Memory B cell (primary cell): ENCODE measurements around the gene PCGF1.
A peak's percentile ranks its signal among the peaks of the same experiment; 100 is the strongest.
"Not testable (repeated sequence)": the region's sequence is repeated elsewhere in the genome, so short reads cannot be mapped to it uniquely, and the experiment has no call there.

ENCODE experiments used
- ATAC-seq: fragments of 150-1000 bp; cut with Tn5 transposase; 2 replicates; pipeline ENCODE4 v1.10.0; 2021; ENCODE audit warnings: low read depth, mild to moderate bottlenecking, moderate library complexity
- DNase-seq, 2 donors: peaks; one replicate each; pipeline ENCODE4 v3.0.0; 2022; ENCODE audit warnings: low spot score in 2 of 2
- H3K27ac Mint-ChIP-seq: one replicate; pipeline ENCODE4 v1.8.0; 2022; ENCODE audit warnings: mild to moderate bottlenecking, moderate library complexity, mixed read lengths
- H3K27me3 Mint-ChIP-seq: one replicate; pipeline ENCODE4 v1.8.0; 2022; ENCODE audit warnings: mixed read lengths
- H3K36me3 Mint-ChIP-seq: one replicate; pipeline ENCODE4 v1.8.0; 2022; ENCODE audit warnings: mild to moderate bottlenecking, mixed read lengths
- H3K4me1 Mint-ChIP-seq: one replicate; pipeline ENCODE4 v1.8.0; 2022; ENCODE audit warnings: mixed read lengths
- H3K4me3 Mint-ChIP-seq: one replicate; pipeline ENCODE4 v1.8.0; 2022; ENCODE audit warnings: mild to moderate bottlenecking, moderate library complexity, mixed read lengths
- H3K9me3 Mint-ChIP-seq: one replicate; pipeline ENCODE4 v1.8.0; 2022; ENCODE audit warnings: mixed read lengths

Gene PCGF1

DNA sequence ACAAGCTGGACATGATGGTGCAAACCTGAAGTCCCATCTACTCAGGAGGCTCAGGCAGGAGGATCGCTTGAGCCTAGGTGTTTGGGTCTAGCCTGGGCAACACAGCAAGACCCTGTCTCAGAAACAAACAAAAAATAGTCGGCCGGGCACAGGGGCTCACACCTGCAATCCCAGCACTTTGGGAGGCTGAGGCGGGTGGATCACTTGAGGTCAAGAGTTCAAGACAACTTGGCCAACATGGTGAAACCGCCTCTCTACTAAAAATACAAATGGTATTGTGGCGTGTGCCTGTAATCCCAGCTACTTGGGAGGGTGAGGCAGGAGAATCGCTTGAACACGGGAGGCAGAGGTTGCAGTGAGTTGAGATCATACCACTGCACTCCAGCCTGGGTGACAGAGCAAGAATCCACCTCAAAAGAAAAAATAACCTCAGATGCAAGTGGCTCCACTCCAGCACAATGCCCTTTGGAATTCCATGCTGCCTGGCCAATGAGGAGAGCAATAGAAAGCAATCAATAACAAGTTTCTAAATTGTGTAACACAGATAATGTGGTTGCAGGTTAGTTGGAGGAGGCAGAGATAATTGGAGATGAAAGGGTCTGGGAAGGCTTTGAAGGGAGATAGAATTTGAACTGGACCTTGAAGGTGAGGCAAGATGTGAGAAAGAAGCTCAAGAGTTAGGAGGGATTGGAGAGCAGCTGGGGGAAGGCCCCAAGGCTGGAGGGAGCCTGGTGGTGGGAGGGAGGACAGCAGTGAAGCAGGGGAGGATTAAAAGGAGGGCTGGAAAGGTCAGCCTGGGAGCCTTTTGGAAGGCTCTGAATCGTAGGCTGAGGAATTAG lies 18.6 kb downstream of the PCGF1 start:
- peaks cover 8% of the 10 kb centered on the region for H3K4me1 Mint-ChIP-seq
- H3K9me3 Mint-ChIP-seq, result no peaks in the 10 kb centered on the region
- no peak overlapping the region for H3K4me3 Mint-ChIP-seq
- no peak for ATAC-seq
- peaks cover 40% of the 10 kb centered on the region for H3K36me3 Mint-ChIP-seq
- no peaks in the 10 kb centered on the region for H3K27me3 Mint-ChIP-seq
- no peak for DNase-seq
- no peak overlapping the region for H3K27ac Mint-ChIP-seq

GRCh38 chr2:74486141-74486540 lies 21.4 kb downstream of the PCGF1 start:
- Mint-ChIP-seq H3K27ac (no peak overlapping the region), H3K4me3 (no peak overlapping the region), H3K27me3 (no peaks in the 10 kb centered on the region), H3K4me1 (peaks cover 14% of the 10 kb centered on the region), H3K36me3 (peaks cover 22% of the 10 kb centered on the region), H3K9me3 (no peaks in the 10 kb centered on the region)
- ATAC-seq (no peak), DNase-seq (no peak)

- DNase-seq, ATAC-seq, H3K9me3 Mint-ChIP-seq, H3K27me3 Mint-ChIP-seq: not testable (repeated sequence)
- Mint-ChIP-seq H3K36me3 (peaks cover 11% of the 10 kb centered on the region), H3K4me3 (peak overlapping the region; percentile 99), H3K27ac (peak overlapping the region; percentile 92), H3K4me1 (peaks cover 18% of the 10 kb centered on the region)
Measured at GRCh38 chr2:74483675-74484164, 23.8 kb downstream of the PCGF1 start.

GRCh38 chr2:74482801-74483674 lies 24.5 kb downstream of the PCGF1 start, which contains the start of the genes CCDC142 and TTC31:
TSS of gene CCDC142 (minus strand) at chr2:74482998. CDS start at chr2:74482837, 161 bp downstream.
TSS of gene TTC31 (plus strand) at chr2:74483081. CDS start at chr2:74483096, 15 bp downstream.
- Mint-ChIP-seq H3K4me3 (peak within 1 kb of the TSS; percentile 99), H3K27me3 (no peaks in the 10 kb centered on the region), H3K4me1 (peaks cover 18% of the 10 kb centered on the region), H3K9me3 (no peaks in the 10 kb centered on the region), H3K27ac (peak within 1 kb of the TSS; percentile 92), H3K36me3 (peaks cover 11% of the 10 kb centered on the region)
- peak; percentile 90 to 91 for DNase-seq
- peak; percentile 93 for ATAC-seq

GRCh38 chr2:74481961-74482800 lies 25.3 kb downstream of the PCGF1 start:
- Mint-ChIP-seq H3K9me3 (no peaks in the 10 kb centered on the region), H3K4me1 (peaks cover 21% of the 10 kb centered on the region), H3K36me3 (peaks cover 15% of the 10 kb centered on the region), H3K4me3 (peak overlapping the region; percentile 99), H3K27ac (peak overlapping the region; percentile 92), H3K27me3 (no peaks in the 10 kb centered on the region)
- DNase-seq, result peak in 1 of 2 donors; percentile 13
- peak; percentile 43 for ATAC-seq

DNA sequence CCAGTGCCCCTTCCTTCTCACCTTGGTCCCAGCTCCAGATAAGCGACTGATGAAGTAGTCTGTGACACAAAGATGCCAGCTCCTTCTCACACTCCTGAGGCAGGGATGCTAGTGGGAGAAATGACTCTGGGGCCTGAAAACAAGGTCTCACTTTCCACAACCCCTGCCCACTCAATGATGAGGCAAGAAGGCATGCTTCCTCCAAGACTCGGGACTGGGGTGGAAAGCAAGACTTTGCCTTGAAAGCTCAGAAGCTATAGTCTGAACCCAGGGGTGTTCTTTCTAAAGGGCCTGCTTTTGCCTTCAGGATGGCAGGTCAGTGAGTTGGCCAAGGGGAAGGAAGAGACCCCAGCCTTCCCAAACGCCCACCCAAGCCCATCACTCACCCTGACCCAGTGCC lies 26.1 kb downstream of the PCGF1 start:
- H3K36me3 Mint-ChIP-seq, result peaks cover 12% of the 10 kb centered on the region
- ATAC-seq, result no peak
- no peaks in the 10 kb centered on the region for H3K9me3 Mint-ChIP-seq
- peak overlapping the region; percentile 99 for H3K4me3 Mint-ChIP-seq
- no peak overlapping the region for H3K27ac Mint-ChIP-seq
- H3K4me1 Mint-ChIP-seq, result peaks cover 18% of the 10 kb centered on the region
- no peaks in the 10 kb centered on the region for H3K27me3 Mint-ChIP-seq
- DNase-seq, result no peak

GRCh38 chr2:74474899-74475298 lies 32.6 kb downstream of the PCGF1 start:
- H3K4me3 Mint-ChIP-seq, result no peak overlapping the region

DNA sequence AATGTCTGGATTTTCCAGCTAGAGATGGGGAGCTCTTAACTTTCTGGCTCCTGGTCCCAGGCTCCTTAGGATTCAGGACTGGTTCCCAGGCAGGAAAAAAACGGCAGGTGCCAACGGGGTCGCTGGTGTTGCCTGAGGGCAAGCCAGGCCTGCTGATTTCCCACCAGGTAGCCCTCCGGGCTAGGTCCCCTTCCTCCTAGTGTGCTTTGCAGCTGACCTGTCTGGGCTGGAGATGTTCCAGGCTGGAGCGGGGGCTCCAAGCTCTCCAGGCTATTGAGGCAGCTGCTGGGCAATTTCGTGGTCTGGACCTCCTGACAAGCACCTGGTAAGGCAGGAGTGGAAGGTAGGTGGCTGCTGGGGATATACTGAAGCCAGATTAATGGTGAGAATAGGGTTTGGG lies 33.0 kb downstream of the PCGF1 start:
- no peak overlapping the region for H3K4me3 Mint-ChIP-seq
- no peaks in the 10 kb centered on the region for H3K9me3 Mint-ChIP-seq
- no peak for ATAC-seq
- H3K27ac Mint-ChIP-seq, result no peak overlapping the region
- peaks cover 18% of the 10 kb centered on the region for H3K4me1 Mint-ChIP-seq
- H3K27me3 Mint-ChIP-seq, result no peaks in the 10 kb centered on the region
- H3K36me3 Mint-ChIP-seq, result peaks cover 10% of the 10 kb centered on the region
- DNase-seq, result no peak

More at GRCh38 chr2:74474899-74475298, 32.6 kb downstream of the PCGF1 start:
- DNase-seq (no peak), ATAC-seq (no peak)
- Mint-ChIP-seq H3K4me1 (peaks cover 18% of the 10 kb centered on the region), H3K9me3 (no peaks in the 10 kb centered on the region), H3K36me3 (peaks cover 10% of the 10 kb centered on the region), H3K27ac (no peak overlapping the region), H3K27me3 (no peaks in the 10 kb centered on the region)

GRCh38 chr2:74472945-74473258 lies 34.6 kb downstream of the PCGF1 start:
- no peaks in the 10 kb centered on the region for H3K9me3 Mint-ChIP-seq
- no peak for DNase-seq
- peak overlapping the region; percentile 97 for H3K27ac Mint-ChIP-seq
- no peak for ATAC-seq
- H3K4me3 Mint-ChIP-seq, result peak overlapping the region; percentile 96
- peaks cover 15% of the 10 kb centered on the region for H3K4me1 Mint-ChIP-seq
- no peaks in the 10 kb centered on the region for H3K27me3 Mint-ChIP-seq
- H3K36me3 Mint-ChIP-seq, result peaks cover 10% of the 10 kb centered on the region

GRCh38 chr2:74472086-74472944 lies 35.2 kb downstream of the PCGF1 start, which contains the start of gene MRPL53:
TSS of gene MRPL53 (minus strand) at chr2:74472680. CDS start at chr2:74472660, 20 bp downstream.
- H3K27ac Mint-ChIP-seq, result peak within 1 kb of the TSS; percentile 97
- H3K36me3 Mint-ChIP-seq, result peaks cover 7% of the 10 kb centered on the region
- H3K27me3 Mint-ChIP-seq, result no peaks in the 10 kb centered on the region
- ATAC-seq (peak; percentile 96), DNase-seq (peak; percentile 95 to 98)
- peak within 1 kb of the TSS; percentile 96 for H3K4me3 Mint-ChIP-seq
- no peaks in the 10 kb centered on the region for H3K9me3 Mint-ChIP-seq
- peaks cover 13% of the 10 kb centered on the region for H3K4me1 Mint-ChIP-seq

DNA sequence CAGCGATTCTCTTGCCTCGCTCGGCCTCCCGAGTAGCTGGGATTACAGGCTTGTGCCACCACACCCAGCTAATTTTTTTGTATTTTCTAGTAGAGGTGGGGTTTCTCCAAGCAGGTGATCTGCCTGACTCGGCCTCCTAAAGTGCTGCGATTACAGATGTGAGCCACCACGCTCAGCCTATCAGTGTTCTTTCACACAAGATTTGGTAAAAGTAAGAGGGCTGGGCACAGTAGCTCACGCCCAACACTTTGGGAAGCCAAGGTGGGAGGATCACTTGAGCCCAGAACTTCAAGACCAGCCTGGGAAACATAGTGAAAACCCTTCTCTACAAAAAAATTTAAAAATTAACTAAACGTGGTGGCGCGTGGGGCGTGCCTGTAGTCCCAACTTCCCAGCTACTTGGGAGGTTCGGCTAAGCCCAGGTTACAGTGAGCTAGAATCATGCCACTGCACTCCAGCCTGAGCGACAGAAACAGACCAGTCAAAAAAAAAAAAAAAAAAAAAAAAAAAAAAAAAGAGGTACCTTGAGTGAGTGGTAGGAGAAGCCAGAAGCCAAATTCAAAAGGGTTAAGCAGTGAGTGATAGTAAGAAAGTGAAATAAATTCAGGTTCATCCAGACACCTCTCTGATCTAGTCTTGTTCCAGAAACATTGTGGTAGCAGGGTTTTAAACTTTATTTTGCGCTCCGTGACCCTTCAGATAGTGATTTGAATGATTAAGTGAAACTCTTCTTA lies 36.0 kb downstream of the PCGF1 start:
- Mint-ChIP-seq H3K27ac (peak overlapping the region; percentile 97), H3K36me3 (peaks cover 6% of the 10 kb centered on the region), H3K27me3 (no peaks in the 10 kb centered on the region), H3K4me1 (peaks cover 13% of the 10 kb centered on the region), H3K4me3 (peak overlapping the region; percentile 96), H3K9me3 (no peaks in the 10 kb centered on the region)
- DNase-seq (no peak), ATAC-seq (no peak)

GRCh38 chr2:74470742-74471141 lies 36.8 kb downstream of the PCGF1 start:
- H3K36me3 Mint-ChIP-seq, H3K9me3 Mint-ChIP-seq, H3K27me3 Mint-ChIP-seq, ATAC-seq, DNase-seq: not testable (repeated sequence)
- H3K4me3 Mint-ChIP-seq, result peak overlapping the region; percentile 24
- H3K27ac Mint-ChIP-seq, result peak overlapping the region; percentile 1
- peaks cover 13% of the 10 kb centered on the region for H3K4me1 Mint-ChIP-seq
